HG02759 (cell line): ENCODE data around the gene GAB2.
"Not testable (repeated sequence)": the region's sequence is repeated elsewhere in the genome, so short reads cannot be mapped to it uniquely, and the experiment has no call there.

Experiments
- ATAC-seq: cut with Tn5 transposase; IDR thresholded peaks from one replicate; pipeline ENCODE4 v1.9.1; 2021; ENCODE audit warnings: mild to moderate bottlenecking, moderate library complexity; ENCODE audit not compliant: unreplicated experiment

GAB2 gene

GRCh38 chr11:78224506-78224905 is 193.1 kb downstream of the GAB2 start:
- ATAC-seq: no peak

GRCh38 chr11:78223320-78223954 is 194.2 kb downstream of the GAB2 start:
- ATAC-seq: peak; percentile 83

- not testable (repeated sequence) for ATAC-seq
Observed at GRCh38 chr11:78222726-78223125, 194.9 kb downstream of the GAB2 start.

GRCh38 chr11:78221396-78222315 is 196.0 kb downstream of the GAB2 start:
- ATAC-seq: no peak

GRCh38 chr11:78220218-78221157 is 197.1 kb downstream of the GAB2 start:
- ATAC-seq: no peak

GRCh38 chr11:78219493-78220217 is 198.0 kb downstream of the GAB2 start:
- no peak for ATAC-seq

- no peak for ATAC-seq
Observed at GRCh38 chr11:78218707-78219492, 198.7 kb downstream of the GAB2 start.

GRCh38 chr11:78217650-78218541 is 199.7 kb downstream of the GAB2 start:
- ATAC-seq: no peak

- no peak for ATAC-seq
Observed at GRCh38 chr11:78216571-78217287, 200.9 kb downstream of the GAB2 start.

GRCh38 chr11:78216021-78216420 is 201.6 kb downstream of the GAB2 start:
- ATAC-seq: no peak

- no peak for ATAC-seq
Observed at GRCh38 chr11:78214331-78215194, 203.1 kb downstream of the GAB2 start.

- no peak for ATAC-seq
Observed at GRCh38 chr11:78213526-78214330, 203.9 kb downstream of the GAB2 start.

- ATAC-seq: no peak
Observed at GRCh38 chr11:78212586-78213371, 204.8 kb downstream of the GAB2 start.

- ATAC-seq: no peak
Observed at GRCh38 chr11:78211565-78211964, 206.1 kb downstream of the GAB2 start.

- no peak for ATAC-seq
Observed at GRCh38 chr11:78210000-78210608, 207.5 kb downstream of the GAB2 start.
